Osteoblast (primary cell): Measurements from ENCODE around the gene ABLIM1. TPM values are rescaled to one million over a fixed set of nuclear protein-coding genes. Genes with fewer than 3 reads are reported as not detected.

Source experiments
- DNase-seq: peaks from one replicate; pipeline ENCODE4 v3.0.0; 2011; ENCODE audit warnings: low spot score, mixed read lengths; ENCODE audit not compliant: insufficient read length; ENCODE audit errors: missing footprints
- H2AFZ ChIP-seq: 2 replicates; pipeline ENCODE4 v1.6.0; 2011; ENCODE audit warnings: mild to moderate bottlenecking, low read length
- H3K27ac ChIP-seq: 2 replicates; pipeline ENCODE4 v1.5.1; 2011; ENCODE audit warnings: mild to moderate bottlenecking, low read depth, low read length, moderate library complexity
- H3K27me3 ChIP-seq: 2 replicates; pipeline ENCODE4 v1.6.0; 2012; ENCODE audit warnings: mild to moderate bottlenecking, control low read depth, inconsistent platforms, low read length, moderate library complexity; ENCODE audit not compliant: insufficient read depth
- H3K36me3 ChIP-seq: 2 replicates; pipeline ENCODE4 v1.5.1; 2011; ENCODE audit warnings: mild to moderate bottlenecking, low read length, control low read depth, moderate library complexity; ENCODE audit not compliant: insufficient read depth
- H3K4me1 ChIP-seq: 2 replicates; pipeline ENCODE4 v1.5.1; 2011; ENCODE audit warnings: mild to moderate bottlenecking, low read length, control low read depth, moderate library complexity; ENCODE audit not compliant: insufficient read depth
- H3K4me2 ChIP-seq: 2 replicates; pipeline ENCODE4 v1.6.0; 2011; ENCODE audit warnings: mild to moderate bottlenecking, low read length; ENCODE audit not compliant: insufficient read depth
- H3K4me3 ChIP-seq: fragments of 200-600 bp; sonication (generic); 3 replicates; pipeline ENCODE4 v1.5.1; 2012; ENCODE audit warnings: mild to moderate bottlenecking, low read length, inconsistent platforms; ENCODE audit not compliant: insufficient read depth
- H3K79me2 ChIP-seq: 2 replicates; pipeline ENCODE4 v1.6.0; 2012; ENCODE audit warnings: mild to moderate bottlenecking, low read length, control low read depth, inconsistent platforms; ENCODE audit not compliant: insufficient read depth
- H3K9me3 ChIP-seq: 2 replicates; pipeline ENCODE4 v1.5.1; 2011; ENCODE audit warnings: low read depth, low read length, control low read depth
- H4K20me1 ChIP-seq: 2 replicates; pipeline ENCODE4 v1.6.0; 2012; ENCODE audit warnings: mild to moderate bottlenecking, low read length, control low read depth; ENCODE audit not compliant: insufficient read depth
- total RNA-seq: library from RNA; depleted of rRNA; stranded (reverse); fragments of >200 nt; gene quantifications from 2 replicates; pipeline ENCODE4 v1.2.3, GENCODE V29; 2012
- TF ChIP-seq, protein P1 (sequence below): IDR thresholded peaks from 2 replicates; pipeline ENCODE4 v1.5.1; 2011; ENCODE audit warnings: mild to moderate bottlenecking, low read depth, low read length, moderate library complexity; ENCODE audit errors: extremely low read depth

ABLIM1 gene
- total RNA-seq, 1 donor: 11.2 TPM

- TF ChIP-seq, protein P1, sequence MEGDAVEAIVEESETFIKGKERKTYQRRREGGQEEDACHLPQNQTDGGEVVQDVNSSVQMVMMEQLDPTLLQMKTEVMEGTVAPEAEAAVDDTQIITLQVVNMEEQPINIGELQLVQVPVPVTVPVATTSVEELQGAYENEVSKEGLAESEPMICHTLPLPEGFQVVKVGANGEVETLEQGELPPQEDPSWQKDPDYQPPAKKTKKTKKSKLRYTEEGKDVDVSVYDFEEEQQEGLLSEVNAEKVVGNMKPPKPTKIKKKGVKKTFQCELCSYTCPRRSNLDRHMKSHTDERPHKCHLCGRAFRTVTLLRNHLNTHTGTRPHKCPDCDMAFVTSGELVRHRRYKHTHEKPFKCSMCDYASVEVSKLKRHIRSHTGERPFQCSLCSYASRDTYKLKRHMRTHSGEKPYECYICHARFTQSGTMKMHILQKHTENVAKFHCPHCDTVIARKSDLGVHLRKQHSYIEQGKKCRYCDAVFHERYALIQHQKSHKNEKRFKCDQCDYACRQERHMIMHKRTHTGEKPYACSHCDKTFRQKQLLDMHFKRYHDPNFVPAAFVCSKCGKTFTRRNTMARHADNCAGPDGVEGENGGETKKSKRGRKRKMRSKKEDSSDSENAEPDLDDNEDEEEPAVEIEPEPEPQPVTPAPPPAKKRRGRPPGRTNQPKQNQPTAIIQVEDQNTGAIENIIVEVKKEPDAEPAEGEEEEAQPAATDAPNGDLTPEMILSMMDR: no peak
- DNase-seq: no peak
Observed at GRCh38 chr10:114427124-114427852, 230.8 kb downstream of the ABLIM1 start.

DNA sequence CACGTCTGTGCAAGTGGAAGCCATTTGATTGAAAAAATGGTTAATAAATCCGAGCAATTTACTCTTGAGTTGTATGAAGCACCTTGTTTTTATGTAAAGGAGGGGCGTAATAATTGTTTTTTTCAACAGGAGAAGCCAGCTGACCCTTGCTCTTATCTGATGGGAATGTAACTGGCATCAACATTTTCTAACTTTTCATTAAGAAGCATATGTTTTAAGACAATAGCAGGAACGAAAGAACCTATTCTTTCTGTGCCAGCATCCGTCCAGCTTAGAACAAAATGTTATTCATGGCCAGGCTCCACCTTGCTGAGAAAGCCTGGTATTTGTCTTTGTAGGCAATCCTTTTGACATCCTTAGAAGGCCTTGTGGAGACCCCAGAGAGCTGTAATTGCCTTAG is 231.6 kb downstream of the ABLIM1 start:
- no peak overlapping the region for H3K4me2 ChIP-seq
- no peaks in the 10 kb centered on the region for H3K79me2 ChIP-seq
- DNase-seq: no peak
- H3K27me3 ChIP-seq: no peaks in the 10 kb centered on the region
- H2AFZ ChIP-seq: no peak overlapping the region
- no peaks in the 10 kb centered on the region for H3K4me1 ChIP-seq
- H3K4me3 ChIP-seq: no peak overlapping the region
- no peaks in the 10 kb centered on the region for H3K36me3 ChIP-seq
- TF ChIP-seq, protein P1: no peak
- no peaks in the 10 kb centered on the region for H4K20me1 ChIP-seq
- H3K27ac ChIP-seq: no peak overlapping the region
- no peaks in the 10 kb centered on the region for H3K9me3 ChIP-seq

More at GRCh38 chr10:114427124-114427852, 230.8 kb downstream of the ABLIM1 start:
- H2AFZ ChIP-seq: no peak overlapping the region
- H3K4me1 ChIP-seq: no peaks in the 10 kb centered on the region
- no peaks in the 10 kb centered on the region for H3K9me3 ChIP-seq
- no peaks in the 10 kb centered on the region for H3K36me3 ChIP-seq
- no peak overlapping the region for H3K27ac ChIP-seq
- H3K79me2 ChIP-seq: no peaks in the 10 kb centered on the region
- H3K4me3 ChIP-seq: no peak overlapping the region
- no peaks in the 10 kb centered on the region for H4K20me1 ChIP-seq
- H3K27me3 ChIP-seq: no peaks in the 10 kb centered on the region
- H3K4me2 ChIP-seq: no peak overlapping the region

GRCh38 chr10:114420811-114421485 is 237.1 kb downstream of the ABLIM1 start:
- no peaks in the 10 kb centered on the region for H3K27me3 ChIP-seq
- no peak overlapping the region for H3K27ac ChIP-seq
- H3K4me2 ChIP-seq: no peak overlapping the region
- H3K36me3 ChIP-seq: no peaks in the 10 kb centered on the region
- H4K20me1 ChIP-seq: no peaks in the 10 kb centered on the region
- DNase-seq: no peak
- no peaks in the 10 kb centered on the region for H3K9me3 ChIP-seq
- TF ChIP-seq, protein P1: no peak
- H3K79me2 ChIP-seq: no peaks in the 10 kb centered on the region
- H2AFZ ChIP-seq: no peak overlapping the region
- no peaks in the 10 kb centered on the region for H3K4me1 ChIP-seq
- no peak overlapping the region for H3K4me3 ChIP-seq

GRCh38 chr10:114418109-114418508 is 240.0 kb downstream of the ABLIM1 start:
- Histone ChIP-seq H3K4me3 (no peak overlapping the region), H3K4me1 (no peaks in the 10 kb centered on the region), H3K27me3 (no peaks in the 10 kb centered on the region), H3K4me2 (no peak overlapping the region), H3K79me2 (no peaks in the 10 kb centered on the region), H2AFZ (no peak overlapping the region), H4K20me1 (no peaks in the 10 kb centered on the region), H3K9me3 (no peaks in the 10 kb centered on the region), H3K27ac (no peak overlapping the region), H3K36me3 (no peaks in the 10 kb centered on the region)
- TF ChIP-seq, protein P1: no peak
- DNase-seq: no peak
